SK-N-SH treated with all-trans-retinoic acid at 6 μM for 48 hours (cell line): ENCODE data around the gene RAE1.

Experiments used
- ARNTL ChIP-seq: fragments of 450-650 bp; formaldehyde crosslinking; IDR thresholded peaks from 2 replicates; pipeline ENCODE4 v1.5.0; 2020; ENCODE audit warnings: low read depth, mild to moderate bottlenecking, moderate library complexity, borderline replicate concordance
- GLIS3 ChIP-seq: fragments of 250-450 bp; sonication (Bioruptor Pico); IDR thresholded peaks from 2 replicates; pipeline ENCODE4 v1.5.0; 2020; ENCODE audit warnings: mild to moderate bottlenecking, moderate library complexity
- PPARA ChIP-seq: fragments of 250-450 bp; sonication (Bioruptor Pico); IDR thresholded peaks from 2 replicates; pipeline ENCODE4 v1.5.0; 2020; ENCODE audit warnings: mild to moderate bottlenecking, borderline replicate concordance
- RARB ChIP-seq: fragments of 250-450 bp; sonication (Bioruptor Pico); IDR thresholded peaks from 2 replicates; pipeline ENCODE4 v1.8.0; 2021; ENCODE audit warnings: mild to moderate bottlenecking, moderate library complexity
- TCF4 ChIP-seq: fragments of 250-450 bp; sonication (Bioruptor Pico); IDR thresholded peaks from 2 replicates; pipeline ENCODE4 v1.8.0; 2021; ENCODE audit warnings: mild to moderate bottlenecking, moderate library complexity, borderline replicate concordance
- ZC3H10 ChIP-seq: fragments of 250-450 bp; sonication (Bioruptor Pico); IDR thresholded peaks from 2 replicates; pipeline ENCODE4 v1.5.1; 2021; ENCODE audit warnings: mild to moderate bottlenecking, moderate library complexity
- ZFP3 ChIP-seq: fragments of 250-450 bp; sonication (Bioruptor Pico); IDR thresholded peaks from 2 replicates; pipeline ENCODE4 v1.5.0; 2020; ENCODE audit warnings: mild to moderate bottlenecking, moderate library complexity
- ZNF565 ChIP-seq: fragments of 450-650 bp; formaldehyde crosslinking; conservative IDR thresholded peaks from 2 replicates; pipeline ENCODE4 v1.5.0; 2020; ENCODE audit warnings: low read depth, mild to moderate bottlenecking, moderate library complexity
- TF ChIP-seq, protein P1 (sequence below): fragments of 250-450 bp; sonication (Bioruptor Pico); IDR thresholded peaks from 2 replicates; pipeline ENCODE4 v1.8.0; 2020; ENCODE audit warnings: mild to moderate bottlenecking, moderate library complexity, borderline replicate concordance

DNA sequence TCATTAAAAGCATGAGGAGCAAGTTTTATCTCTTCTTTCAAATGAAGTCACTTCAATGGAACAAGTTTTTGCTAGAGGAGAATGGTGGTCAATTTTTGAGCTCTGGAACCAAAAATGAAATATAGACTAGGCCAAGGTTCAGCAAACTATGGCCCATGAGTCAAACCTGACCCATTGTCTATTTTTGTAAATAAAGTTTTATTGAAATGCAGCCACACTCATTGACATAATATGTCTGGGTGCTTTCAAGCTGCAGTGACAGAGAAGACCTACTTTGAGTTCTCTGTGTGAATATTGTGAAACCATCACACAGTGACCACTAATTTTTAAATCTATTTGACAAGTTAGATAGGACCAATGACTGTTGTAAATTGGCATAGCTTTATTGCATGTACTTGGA is 13.4 kb downstream of the RAE1 start:
- TF ChIP-seq PPARA: no peak
- TF ChIP-seq ZC3H10 (CRISPR knock-in tag): no peak
- TF ChIP-seq TCF4 (CRISPR knock-in tag): no peak
- TF ChIP-seq, protein P1, sequence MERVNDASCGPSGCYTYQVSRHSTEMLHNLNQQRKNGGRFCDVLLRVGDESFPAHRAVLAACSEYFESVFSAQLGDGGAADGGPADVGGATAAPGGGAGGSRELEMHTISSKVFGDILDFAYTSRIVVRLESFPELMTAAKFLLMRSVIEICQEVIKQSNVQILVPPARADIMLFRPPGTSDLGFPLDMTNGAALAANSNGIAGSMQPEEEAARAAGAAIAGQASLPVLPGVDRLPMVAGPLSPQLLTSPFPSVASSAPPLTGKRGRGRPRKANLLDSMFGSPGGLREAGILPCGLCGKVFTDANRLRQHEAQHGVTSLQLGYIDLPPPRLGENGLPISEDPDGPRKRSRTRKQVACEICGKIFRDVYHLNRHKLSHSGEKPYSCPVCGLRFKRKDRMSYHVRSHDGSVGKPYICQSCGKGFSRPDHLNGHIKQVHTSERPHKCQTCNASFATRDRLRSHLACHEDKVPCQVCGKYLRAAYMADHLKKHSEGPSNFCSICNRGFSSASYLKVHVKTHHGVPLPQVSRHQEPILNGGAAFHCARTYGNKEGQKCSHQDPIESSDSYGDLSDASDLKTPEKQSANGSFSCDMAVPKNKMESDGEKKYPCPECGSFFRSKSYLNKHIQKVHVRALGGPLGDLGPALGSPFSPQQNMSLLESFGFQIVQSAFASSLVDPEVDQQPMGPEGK: no peak
- TF ChIP-seq ZFP3: no peak
- no peak for TF ChIP-seq ZNF565 (CRISPR knock-in tag)
- TF ChIP-seq ARNTL (CRISPR knock-in tag): no peak
- TF ChIP-seq GLIS3 (CRISPR knock-in tag): no peak
- TF ChIP-seq RARB (CRISPR knock-in tag): no peak
